ENCODE data around the gene ARID5A.

The ARID5A gene

DNA sequence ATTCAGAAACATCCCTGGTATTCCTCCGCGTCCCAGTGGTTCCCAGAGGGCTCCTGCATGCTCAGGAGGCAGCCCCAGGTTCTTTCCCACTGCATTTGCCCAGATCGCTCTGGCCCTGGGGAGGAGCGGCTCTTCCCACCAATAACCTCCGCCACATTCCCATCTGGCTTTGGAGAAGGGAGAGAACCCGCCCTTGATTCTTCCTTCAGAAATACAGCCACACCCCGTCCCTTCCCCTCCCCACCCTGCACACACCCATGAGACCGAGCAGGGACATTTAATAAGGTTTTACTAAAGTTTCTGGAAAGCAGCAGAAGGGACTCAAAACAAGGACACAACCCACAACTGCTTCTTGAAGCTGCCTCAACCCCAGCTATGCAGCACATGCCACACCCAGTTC lies 21.9 kb downstream of the ARID5A start:
- no peak for DNase-seq

GRCh38 chr2:96564026-96564425 lies 27.5 kb downstream of the ARID5A start:
- DNase-seq = no peak

- DNase-seq = no peak
Observed at GRCh38 chr2:96564563-96564962, 28.0 kb downstream of the ARID5A start.

DNA sequence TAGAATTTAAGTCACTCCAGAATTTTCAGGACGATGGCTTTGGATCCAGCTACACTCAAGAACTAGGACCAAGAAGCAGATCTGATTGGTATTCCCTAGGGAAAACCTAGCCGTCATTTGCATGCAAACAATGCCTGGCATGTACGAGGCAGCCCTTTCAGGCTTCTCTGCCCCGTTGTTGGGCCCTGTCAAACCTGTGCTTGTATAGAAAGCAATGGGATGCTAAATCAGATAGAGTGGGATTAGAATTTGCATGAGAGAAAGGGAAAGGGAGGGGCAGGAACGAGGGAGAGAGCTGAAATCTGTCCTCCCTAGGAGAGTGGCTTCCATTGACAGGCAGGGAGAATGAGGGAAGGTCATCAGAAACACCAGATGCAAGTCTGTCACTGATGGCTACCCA lies 28.6 kb downstream of the ARID5A start:
- DNase-seq = no peak

DNA sequence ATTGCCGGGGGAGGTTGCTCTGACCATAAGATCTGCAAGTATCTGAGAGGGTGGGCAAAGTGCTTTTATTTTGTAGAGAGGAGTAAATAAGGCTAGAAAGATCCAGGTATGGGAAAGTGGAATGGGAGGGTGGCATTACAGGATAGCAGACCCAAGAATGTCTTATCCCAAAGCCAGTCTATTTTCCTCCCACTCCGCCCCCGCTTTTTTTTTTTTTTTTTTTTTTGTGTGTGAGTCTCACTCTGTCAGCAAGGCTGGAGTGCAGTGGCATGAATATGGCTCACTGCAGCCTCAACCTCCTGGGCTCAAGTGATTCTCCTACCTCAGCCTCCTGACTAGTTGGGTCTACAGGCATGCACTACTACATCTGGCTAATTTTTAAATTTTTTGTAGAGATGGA lies 31.5 kb downstream of the ARID5A start:
- DNase-seq = no peak

DNA sequence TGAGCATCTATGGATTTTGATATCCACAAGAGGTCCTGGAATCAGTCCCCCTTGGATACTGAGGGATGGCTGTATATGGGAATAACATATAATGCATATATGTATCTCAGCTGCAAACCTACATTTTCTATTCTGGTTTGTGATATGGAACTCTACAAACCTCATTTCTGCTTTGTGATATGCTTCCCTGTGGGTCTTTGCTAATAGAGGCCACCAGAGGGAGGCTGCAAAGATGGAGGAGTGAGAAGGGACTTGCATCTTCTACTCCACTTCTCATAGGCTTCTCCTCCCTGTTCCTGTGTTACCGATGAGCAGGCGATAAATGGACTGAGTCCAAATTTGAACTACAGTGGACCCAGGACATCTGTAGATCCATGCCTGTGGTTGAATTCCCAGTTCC lies 37.8 kb downstream of the ARID5A start:
- DNase-seq = no peak

- no peak for DNase-seq
Observed at GRCh38 chr2:96575785-96576456, 39.4 kb downstream of the ARID5A start.

DNA sequence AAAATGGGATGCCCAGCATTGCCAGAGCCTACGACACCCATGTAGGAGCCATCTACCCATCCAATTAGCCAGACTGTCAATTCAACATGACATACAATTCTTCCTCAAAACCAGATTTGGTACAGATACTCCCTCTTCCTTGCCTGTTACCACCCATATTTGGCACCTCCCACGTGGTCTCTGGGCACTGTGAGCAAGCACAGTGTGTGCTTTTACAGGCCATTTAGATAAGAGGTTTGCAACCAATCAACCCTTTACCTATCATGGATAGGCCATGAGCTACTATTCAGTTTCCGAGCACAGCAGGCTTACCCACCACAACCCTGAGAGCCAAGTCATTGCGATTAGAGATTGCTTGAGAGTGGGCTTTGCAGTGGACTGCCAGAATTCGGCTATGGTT lies 40.9 kb downstream of the ARID5A start:
- DNase-seq = no peak

GRCh38 chr2:96578731-96579130 lies 42.2 kb downstream of the ARID5A start:
- DNase-seq = no peak

DNA sequence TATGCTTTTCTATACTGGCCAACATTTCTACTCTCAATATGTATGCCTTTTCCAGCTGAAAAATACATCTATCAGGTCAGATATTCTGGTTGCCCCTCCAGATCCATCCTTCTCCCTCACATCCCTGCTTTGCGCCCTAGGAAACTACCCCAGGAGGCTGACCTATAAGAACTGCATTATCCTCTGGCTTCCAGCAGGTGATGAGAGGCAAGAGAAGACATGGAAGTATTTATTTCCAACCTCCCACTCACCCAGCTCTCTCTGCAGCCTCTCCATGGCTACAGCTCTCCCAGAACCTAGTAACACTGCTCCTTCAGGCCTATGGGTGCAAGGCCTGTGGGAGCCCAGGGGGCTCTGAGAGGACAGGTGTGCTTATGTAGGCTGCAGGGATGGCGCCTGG lies 42.9 kb downstream of the ARID5A start:
- DNase-seq = no peak

DNA sequence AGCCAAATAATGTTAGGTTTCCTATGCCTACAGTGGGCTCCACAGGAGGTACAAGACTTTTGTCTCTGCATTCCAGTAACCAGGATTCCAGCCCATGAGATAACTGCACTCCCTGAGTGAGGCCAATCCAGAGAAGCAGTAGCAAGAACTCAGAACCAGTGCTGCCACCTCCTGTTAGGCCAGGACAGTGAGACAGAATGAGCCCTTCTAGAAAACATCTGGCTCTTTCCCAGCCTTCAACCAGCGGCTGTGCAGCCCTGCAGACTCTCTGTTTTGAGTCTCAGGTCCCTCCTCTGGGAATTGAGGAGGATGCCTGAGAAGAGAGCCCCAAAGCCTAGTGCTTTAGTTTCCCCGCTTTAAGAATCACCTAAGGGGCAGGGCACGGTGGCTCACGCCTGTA lies 44.2 kb downstream of the ARID5A start:
- no peak for DNase-seq

GRCh38 chr2:96584017-96584416 lies 47.5 kb downstream of the ARID5A start:
- no peak for DNase-seq

DNA sequence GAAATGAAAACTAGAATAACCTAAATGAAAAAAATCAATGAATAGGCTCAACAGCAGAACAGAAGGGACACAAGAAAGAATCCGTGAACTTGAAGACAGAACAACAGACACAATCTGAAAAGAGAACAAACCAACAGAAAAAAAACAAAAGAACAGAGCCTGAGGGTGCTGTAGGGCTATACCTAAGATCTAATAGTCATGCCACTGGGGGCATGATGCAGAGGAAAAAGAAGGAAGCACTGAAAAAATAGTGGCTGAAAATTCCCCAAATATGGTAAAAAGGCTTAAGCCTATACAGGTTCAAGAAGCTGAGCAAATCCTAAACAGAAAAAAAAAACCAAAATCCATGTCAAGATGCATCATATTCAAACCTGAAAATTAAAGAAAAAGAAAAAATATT lies 51.3 kb downstream of the ARID5A start:
- no peak for DNase-seq

- no peak for DNase-seq
Observed at GRCh38 chr2:96591054-96591453, 54.5 kb downstream of the ARID5A start.

GRCh38 chr2:96591494-96591893 lies 54.9 kb downstream of the ARID5A start:
- no peak for DNase-seq

GRCh38 chr2:96594282-96594681 lies 57.7 kb downstream of the ARID5A start:
- DNase-seq = no peak

DNA sequence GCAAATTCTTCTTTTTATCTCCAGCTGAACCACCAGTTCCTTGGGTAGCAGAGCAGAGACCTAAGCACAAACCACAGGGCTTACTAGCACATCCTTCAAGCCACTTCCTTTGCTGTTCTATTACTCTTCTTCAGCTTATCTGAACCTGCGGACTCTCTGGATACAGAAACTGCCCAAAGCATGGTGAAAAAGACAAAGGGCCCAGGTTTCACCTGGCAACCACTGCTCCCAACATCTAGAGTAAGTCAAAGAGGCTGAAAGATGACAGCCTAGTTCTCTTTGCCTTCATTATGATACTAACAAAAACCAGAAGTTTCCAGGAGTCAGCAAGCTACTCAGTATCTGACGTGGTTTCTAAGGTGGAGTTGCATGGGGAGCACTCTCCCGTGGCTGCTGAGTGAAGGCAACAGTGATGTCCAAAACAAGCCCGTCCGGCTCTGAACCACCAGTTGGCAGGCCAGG lies 58.2 kb downstream of the ARID5A start:
- DNase-seq = no peak

DNA sequence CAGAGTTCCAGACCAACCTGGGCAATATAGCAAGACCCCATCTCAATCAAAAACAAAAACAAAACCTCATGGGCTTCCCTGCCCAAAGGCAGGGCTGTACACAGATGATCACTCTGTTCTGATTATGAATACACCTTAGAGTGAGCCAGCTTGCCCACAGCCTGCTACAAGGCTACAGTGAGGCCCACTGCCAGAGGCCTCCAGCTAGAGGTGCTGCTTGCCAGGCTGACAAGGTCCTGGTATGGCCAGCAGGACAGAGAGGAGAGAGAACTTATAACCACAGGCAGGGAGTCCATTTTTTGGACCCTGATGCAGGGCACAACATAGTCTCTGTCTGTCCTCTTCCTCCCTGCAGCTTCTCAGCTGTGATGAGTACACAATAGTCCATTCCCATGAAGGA lies 60.0 kb downstream of the ARID5A start:
- DNase-seq = no peak

DNA sequence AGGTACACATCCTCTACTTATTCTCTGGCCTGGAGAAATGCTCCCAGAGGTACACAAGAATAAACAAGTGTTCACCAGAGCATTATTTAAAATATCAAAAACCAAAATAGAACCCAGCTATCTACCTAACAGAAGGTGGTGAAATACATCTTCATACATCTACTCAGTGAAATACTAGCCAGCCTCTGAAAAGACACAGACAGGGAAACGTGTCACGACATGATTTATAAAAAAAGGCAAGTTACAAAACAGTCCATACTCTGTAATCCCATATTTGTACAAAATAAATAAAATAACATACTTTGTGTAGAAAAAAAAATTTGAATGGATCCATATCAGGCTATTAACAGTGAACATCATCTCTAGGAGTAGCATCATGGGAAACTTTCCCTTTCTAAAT lies 63.4 kb downstream of the ARID5A start:
- DNase-seq = no peak

DNA sequence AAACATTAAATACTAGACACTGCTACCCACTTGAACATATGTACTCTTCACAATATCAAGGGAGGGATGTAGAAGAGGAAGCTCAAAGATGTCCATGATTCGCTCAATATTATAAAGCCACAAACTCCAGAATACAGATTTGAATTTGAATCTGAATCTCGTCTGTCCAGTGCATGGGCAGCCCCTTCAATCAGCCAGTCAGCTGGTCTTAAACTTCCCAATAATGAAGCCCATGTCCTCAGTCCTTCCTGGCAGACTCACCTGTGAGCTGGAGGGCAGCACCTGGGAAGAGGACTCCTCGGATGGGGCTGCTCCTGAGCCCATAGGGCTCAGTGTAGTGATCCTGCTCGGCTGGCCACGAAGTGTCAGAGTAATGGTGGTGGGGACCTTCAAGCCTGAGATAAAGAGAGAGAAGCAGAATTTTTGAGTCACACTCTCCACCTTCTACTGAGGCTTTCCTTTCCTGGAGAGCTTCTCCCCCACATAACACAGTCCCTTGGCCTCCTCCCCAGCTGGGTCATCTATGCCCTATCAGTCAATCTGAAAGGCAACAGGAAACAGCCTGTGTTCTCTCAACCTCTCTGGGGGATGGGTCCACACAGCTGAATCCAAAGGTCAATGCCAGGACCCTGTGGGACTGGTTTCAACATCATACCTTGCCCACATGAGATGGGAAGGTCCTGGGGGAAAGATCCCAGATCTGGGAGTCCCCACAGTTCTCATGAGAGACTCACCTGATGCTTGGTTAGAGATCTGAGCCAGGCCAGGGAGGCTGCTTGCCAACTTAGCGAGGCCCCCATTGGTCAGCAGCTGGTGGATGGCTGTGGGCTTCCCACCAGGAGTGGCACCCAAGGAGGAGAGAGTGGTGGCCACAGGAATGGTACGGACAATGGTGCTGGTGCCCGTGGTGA lies 65.1 kb downstream of the ARID5A start:
- no peak for DNase-seq

All from NCI-H1436 (cell line).